Stimulated activated naive B cell treated with anti-CD40 and anti-IgM and Interleukin-4, amounts not matched to agents 10 μg/mL and 1 μg/mL and 100 μg/mL, for 72 hours (primary cell): Measurements from ENCODE around the gene CCDC134.
A peak's percentile ranks its signal among the peaks of the same experiment; 100 is the strongest.

Source experiments
- ATAC-seq, 2 donors: fragments of 150-1000 bp; cut with Tn5 transposase; replicated peaks; 2 replicates each; pipeline ENCODE4 v1.10.0; 2021; ENCODE audit warnings: moderate library complexity in 1 of 2
- DNase-seq: peaks from one replicate; pipeline ENCODE4 v3.0.0; 2021
- H3K27ac Mint-ChIP-seq: one replicate; pipeline ENCODE4 v1.8.0; 2022; ENCODE audit warnings: mild to moderate bottlenecking, mixed read lengths
- H3K27me3 Mint-ChIP-seq, 2 donors: one replicate each; pipeline ENCODE4 v1.8.0; 2022; ENCODE audit warnings: mixed read lengths in 2 of 2
- H3K36me3 Mint-ChIP-seq, 2 donors: one replicate each; pipeline ENCODE4 v1.8.0; 2022; ENCODE audit warnings: mixed read lengths in 2 of 2, mild to moderate bottlenecking in 1 of 2
- H3K4me1 Mint-ChIP-seq, 2 donors: one replicate each; pipeline ENCODE4 v1.8.0; 2022; ENCODE audit warnings: mixed read lengths in 2 of 2, mild to moderate bottlenecking in 1 of 2
- H3K4me3 Mint-ChIP-seq, 2 donors: one replicate each; pipeline ENCODE4 v1.8.0; 2022; ENCODE audit warnings: mild to moderate bottlenecking in 2 of 2, mixed read lengths in 2 of 2, moderate library complexity in 1 of 2
- H3K9me3 Mint-ChIP-seq, 2 donors: one replicate each; pipeline ENCODE4 v1.8.0; 2022; ENCODE audit warnings: mixed read lengths in 2 of 2, mild to moderate bottlenecking in 1 of 2

Gene CCDC134

DNA sequence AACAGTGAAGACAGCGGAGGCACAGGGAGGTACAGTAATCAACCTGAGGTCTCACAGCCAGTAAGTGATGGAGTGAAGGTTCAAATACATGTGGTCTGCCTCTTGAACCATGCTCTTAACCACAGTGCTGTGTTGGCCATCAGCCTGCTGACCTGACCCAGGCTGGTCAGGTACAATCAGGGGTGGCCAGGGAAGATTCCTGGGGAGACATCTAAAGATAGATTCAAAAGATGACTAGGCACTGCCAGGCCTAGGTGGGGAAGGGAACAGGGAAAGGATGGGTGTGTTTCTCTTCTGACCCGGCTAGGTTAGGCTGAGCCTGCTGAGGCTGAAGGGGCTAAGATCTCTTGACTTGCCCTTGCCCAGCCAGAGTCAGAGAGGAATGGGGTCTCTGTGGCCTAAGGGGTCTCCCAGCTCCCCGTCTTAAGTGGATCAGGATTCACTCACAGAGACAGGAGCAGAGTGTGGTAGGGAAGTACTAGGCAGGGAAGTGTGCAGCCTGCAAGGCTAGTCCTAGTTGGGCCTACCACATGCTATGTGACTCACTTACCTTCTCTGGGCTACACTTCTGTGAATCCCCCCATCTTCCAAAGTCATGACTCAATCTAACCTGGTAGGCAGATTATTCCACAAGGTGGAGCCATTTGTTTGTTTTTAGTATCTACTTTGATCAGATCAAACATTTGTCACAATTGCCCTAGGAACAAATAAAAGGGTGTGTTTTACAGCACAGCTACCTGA lies 22.0 kb downstream of the CCDC134 start:
- H3K36me3 Mint-ChIP-seq = peaks cover 26 to 54% of the 10 kb centered on the region in 2 donors

DNA sequence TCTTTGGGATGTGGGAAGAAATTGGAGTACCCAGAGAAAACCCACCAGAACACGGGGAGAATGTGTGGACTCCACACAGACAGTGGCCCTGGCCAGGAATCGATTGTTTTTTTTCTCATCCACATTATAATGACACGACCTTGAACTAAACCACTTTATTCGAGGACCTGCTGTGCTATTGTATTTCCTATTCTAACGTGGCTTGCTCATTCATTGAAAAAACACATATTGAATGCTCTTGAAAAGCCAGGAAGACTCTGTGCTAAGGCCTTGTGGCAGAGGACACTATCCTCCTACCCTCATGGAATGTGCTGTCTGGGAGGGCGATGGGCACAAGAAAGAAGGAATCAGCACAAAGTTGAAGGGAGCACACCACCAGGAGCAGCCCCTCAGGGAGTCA lies 23.3 kb downstream of the CCDC134 start:
- no peaks in the 10 kb centered on the region for H3K27me3 Mint-ChIP-seq
- H3K27ac Mint-ChIP-seq = peak overlapping the region; percentile 3
- peaks cover 26 to 54% of the 10 kb centered on the region in 2 donors for H3K36me3 Mint-ChIP-seq
- peaks cover 36 to 59% of the 10 kb centered on the region in 2 donors for H3K4me1 Mint-ChIP-seq
- ATAC-seq (no peak), DNase-seq (no peak)
- H3K9me3 Mint-ChIP-seq = no peaks in the 10 kb centered on the region
- no peak overlapping the region for H3K4me3 Mint-ChIP-seq

More for the DNA sequence above, 22.0 kb downstream of the CCDC134 start:
- Mint-ChIP-seq H3K27me3 (no peaks in the 10 kb centered on the region), H3K4me1 (peaks cover 31 to 47% of the 10 kb centered on the region in 2 donors), H3K27ac (peak overlapping the region; percentile 80), H3K4me3 (no peak overlapping the region), H3K9me3 (no peaks in the 10 kb centered on the region)
- peak; percentile 94 to 99 for ATAC-seq
- DNase-seq = peak; percentile 44

DNA sequence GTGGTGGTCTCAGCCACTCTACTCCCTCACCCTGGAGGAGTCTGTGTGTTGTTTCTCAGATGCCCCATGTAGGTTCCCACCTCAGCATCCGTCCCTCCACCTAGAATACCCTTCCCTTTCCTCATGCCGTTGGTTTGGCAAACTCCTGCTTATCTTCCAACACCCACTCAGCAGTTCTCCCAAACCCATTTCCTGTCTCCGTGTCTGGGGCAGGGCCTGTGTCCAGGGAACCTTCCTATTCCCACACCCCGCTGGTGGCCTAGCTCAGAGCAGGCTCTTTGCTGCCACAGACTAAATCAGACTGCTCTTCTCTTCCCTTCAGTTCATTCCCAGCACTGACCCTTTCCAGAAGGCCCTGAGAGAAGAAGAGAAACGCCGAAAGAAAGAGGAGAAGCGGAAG lies 24.9 kb downstream of the CCDC134 start:
- H3K36me3 Mint-ChIP-seq = peaks cover 25 to 57% of the 10 kb centered on the region in 2 donors
- no peaks in the 10 kb centered on the region for H3K9me3 Mint-ChIP-seq
- DNase-seq (no peak), ATAC-seq (no peak)
- H3K27me3 Mint-ChIP-seq = no peaks in the 10 kb centered on the region
- H3K4me3 Mint-ChIP-seq = no peak overlapping the region
- H3K27ac Mint-ChIP-seq = peak overlapping the region; percentile 53
- peaks cover 45 to 73% of the 10 kb centered on the region in 2 donors for H3K4me1 Mint-ChIP-seq

DNA sequence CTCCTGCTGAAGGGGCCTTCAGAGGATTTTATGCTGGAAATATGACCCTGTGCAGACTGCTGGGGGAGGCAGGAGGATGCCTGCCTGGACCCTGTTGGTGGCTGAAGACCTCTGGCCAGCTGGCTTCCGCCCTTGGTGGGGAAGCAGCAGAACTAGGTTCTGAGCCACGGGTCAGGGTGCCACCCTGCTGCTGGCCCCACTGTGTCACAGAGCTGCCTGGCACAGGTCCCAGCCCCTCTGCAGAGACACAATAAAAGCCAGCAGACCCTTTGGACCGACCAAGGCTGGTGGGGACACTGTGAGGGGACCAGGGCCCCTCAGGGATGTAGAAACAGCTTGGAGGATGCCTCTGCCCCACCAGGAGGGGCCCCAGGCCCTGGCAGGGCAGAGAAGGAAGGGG lies 25.5 kb downstream of the CCDC134 start:
- ATAC-seq = no peak
- Mint-ChIP-seq H3K36me3 (peaks cover 20 to 51% of the 10 kb centered on the region in 2 donors), H3K9me3 (no peaks in the 10 kb centered on the region), H3K4me3 (no peak overlapping the region), H3K4me1 (peaks cover 45 to 77% of the 10 kb centered on the region in 2 donors), H3K27ac (no peak overlapping the region), H3K27me3 (no peaks in the 10 kb centered on the region)
- no peak for DNase-seq

DNA sequence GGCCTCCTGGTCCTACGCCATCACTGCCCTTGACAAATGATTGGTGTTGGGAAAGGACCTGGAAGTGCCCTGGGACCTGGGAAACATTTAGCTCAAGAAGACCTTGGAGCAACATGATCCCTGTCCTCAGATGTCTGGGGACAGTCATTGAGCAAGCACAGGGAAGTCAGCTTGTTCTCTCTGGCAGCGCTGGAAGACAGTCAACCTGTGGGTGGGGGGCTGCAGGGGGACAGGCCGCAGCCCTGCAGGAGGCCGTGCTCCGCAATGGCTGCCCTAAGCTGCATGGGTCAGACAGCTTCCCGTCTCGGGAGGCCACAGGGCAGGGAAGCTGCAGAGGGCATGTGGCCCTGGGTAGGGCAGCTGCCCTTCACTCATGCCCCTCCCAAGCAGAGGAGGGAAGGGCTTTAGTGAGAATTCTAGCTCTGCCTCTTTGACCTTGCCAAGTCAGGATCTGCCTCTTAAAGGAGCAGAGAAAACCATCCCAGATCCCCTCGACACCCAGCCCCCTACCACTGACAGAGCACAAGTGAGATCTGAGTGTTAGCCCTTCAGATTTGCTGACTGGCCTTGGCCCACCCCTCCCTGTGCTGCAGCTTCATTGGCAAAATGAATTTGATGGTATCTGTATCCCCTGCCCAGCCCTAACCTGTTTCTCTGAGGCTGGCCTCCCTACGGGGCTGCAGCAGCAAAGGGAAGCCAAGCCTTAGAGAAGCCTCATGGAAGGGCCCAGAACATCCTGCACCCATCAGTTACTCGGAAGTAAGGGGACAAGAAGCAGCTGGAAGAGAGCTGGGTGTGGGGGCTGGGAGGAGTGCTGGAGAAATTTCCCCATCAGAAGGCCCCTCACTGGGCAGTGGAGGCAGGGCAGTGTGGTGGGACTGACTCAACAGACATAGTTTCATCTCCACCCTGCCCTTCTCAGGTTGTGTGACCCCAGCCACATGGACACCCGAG lies 26.2 kb downstream of the CCDC134 start:
- no peak for DNase-seq
- Mint-ChIP-seq H3K27me3 (no peaks in the 10 kb centered on the region), H3K4me1 (peaks cover 48 to 80% of the 10 kb centered on the region in 2 donors), H3K9me3 (no peaks in the 10 kb centered on the region), H3K36me3 (peaks cover 25 to 54% of the 10 kb centered on the region in 2 donors), H3K4me3 (no peak overlapping the region), H3K27ac (peak overlapping the region; percentile 27)
- ATAC-seq = no peak

DNA sequence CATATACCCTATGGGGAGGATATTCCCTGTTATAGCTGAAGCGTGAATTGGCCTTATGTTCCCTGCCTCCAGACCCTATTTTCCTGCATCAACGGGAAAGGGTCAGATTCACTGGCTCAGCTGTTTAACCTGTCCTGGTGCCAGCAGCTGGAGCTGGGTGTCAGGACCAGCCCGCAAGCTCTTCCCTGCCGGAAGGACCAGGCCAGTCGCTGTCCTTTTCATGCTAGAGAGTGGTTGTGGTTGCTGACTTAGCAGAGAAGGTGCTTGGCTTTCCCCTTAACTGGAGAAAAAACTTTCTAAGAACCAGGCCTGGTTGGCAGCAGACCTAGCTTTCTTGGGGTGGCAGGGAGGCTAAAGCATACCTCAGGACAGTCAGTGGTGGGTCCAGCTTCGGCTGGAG lies 27.2 kb downstream of the CCDC134 start:
- Mint-ChIP-seq H3K4me3 (no peak overlapping the region), H3K9me3 (no peaks in the 10 kb centered on the region), H3K27me3 (no peaks in the 10 kb centered on the region), H3K27ac (peak overlapping the region; percentile 81), H3K36me3 (peaks cover 27 to 51% of the 10 kb centered on the region in 2 donors), H3K4me1 (peaks cover 41 to 80% of the 10 kb centered on the region in 2 donors)
- DNase-seq = no peak
- no peak for ATAC-seq

DNA sequence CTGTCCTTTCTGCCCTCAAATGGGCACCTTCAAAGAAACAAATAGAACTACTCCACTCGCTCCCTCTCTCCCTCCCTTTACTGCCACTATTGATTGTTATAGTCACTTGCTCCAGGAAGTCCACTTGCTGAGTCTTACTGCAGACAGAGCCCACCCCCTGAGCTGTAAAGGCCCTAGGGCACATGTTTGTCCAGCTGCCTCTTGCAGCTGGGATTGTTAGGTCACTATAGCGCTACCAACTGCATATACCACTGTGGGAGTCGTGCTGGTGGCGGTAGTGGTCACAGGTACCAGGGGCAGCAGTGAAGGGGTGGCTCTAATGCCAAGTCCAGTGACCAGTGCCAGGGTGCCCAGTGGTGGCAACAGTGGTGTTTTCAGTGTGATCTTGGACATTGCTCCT lies 28.0 kb downstream of the CCDC134 start:
- DNase-seq (no peak), ATAC-seq (no peak)
- Mint-ChIP-seq H3K36me3 (peaks cover 26 to 48% of the 10 kb centered on the region in 2 donors), H3K4me1 (peaks cover 39 to 76% of the 10 kb centered on the region in 2 donors), H3K4me3 (no peak overlapping the region), H3K27me3 (no peaks in the 10 kb centered on the region), H3K27ac (peak overlapping the region; percentile 3), H3K9me3 (no peaks in the 10 kb centered on the region)

DNA sequence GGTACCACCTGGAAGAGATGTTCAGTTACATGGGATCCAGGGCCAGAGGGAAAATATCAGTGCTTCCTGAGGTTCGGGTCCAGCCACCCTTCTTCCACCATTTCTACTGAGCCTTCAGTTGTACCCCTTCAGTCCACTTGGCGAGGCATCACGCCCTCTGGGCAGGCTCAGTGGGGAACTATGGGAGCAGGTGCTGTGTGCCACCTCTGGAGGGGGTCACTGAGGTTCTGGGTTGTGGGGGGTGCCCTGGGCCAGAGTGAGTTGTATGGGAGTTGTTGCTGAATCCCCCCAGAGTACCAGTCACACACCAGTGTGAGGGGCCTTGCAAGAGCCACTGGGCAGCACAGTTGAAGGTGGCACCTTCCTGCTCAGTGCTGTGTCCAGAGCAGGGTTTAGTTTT lies 29.7 kb downstream of the CCDC134 start:
- Mint-ChIP-seq H3K27ac (peak overlapping the region; percentile 15), H3K36me3 (peaks cover 24 to 49% of the 10 kb centered on the region in 2 donors), H3K9me3 (no peaks in the 10 kb centered on the region), H3K4me3 (no peak overlapping the region), H3K4me1 (peaks cover 34 to 62% of the 10 kb centered on the region in 2 donors), H3K27me3 (no peaks in the 10 kb centered on the region)
- ATAC-seq = no peak
- no peak for DNase-seq

DNA sequence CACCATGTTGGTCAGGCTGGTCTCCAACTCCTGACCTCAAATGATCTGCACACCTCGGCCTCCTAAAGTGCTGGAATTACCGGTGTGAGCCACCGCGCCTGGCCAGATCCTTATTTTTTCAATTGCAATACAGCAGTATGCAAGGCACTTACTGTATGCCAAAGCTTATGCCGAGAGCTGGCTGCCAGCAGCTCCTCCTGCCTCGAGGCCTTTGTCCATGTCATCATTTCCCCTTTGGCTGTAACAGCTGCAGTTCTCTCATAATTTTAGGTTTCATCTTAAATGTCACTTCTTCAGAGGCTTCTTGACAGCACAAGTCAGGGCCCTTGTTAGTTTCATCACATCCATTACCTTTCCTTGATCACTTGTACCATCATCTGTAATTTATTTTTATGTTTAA lies 30.9 kb downstream of the CCDC134 start:
- H3K4me3 Mint-ChIP-seq = peak overlapping the region; percentile 99
- no peaks in the 10 kb centered on the region for H3K9me3 Mint-ChIP-seq
- H3K27me3 Mint-ChIP-seq = no peaks in the 10 kb centered on the region
- ATAC-seq (peak; percentile 3 to 17), DNase-seq (peak; percentile 37)
- peak overlapping the region; percentile 99 for H3K27ac Mint-ChIP-seq
- H3K36me3 Mint-ChIP-seq = peaks cover 31 to 50% of the 10 kb centered on the region in 2 donors
- H3K4me1 Mint-ChIP-seq = peaks cover 37 to 68% of the 10 kb centered on the region in 2 donors

DNA sequence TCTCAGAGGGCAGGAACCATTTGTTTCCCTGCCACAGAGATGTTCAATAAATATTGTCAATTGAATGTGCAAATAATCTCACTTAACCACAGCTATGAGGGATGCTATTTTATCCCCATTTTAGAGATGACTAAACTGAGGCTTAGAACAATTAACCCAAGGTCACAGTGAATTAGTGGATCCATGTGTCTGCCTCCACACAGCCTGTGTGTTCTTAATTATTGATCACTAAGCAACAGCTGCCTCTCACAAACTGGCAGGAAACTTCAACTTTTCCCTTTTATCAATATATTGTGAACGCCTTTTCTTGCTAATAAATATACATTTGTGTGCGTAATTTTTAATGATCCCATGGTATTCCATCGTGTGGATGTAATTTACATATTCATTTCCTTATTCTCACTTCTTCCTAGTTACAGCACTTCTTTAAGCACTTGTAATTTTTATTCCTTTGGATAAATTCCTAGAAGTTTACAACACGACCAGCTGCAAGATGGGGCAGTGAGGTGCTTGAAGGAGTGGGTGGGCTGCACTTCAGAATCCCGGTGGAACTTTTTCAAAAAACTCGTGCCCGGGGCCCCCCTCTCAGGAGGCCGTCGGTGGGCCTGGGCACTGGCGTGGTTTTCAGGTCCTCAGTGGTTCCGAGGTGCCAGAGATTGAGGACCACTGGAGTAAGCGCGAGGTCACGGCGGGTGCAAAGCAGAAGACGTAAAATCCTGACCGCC lies 31.5 kb downstream of the CCDC134 start:
- Mint-ChIP-seq H3K27me3 (no peaks in the 10 kb centered on the region), H3K27ac (peak overlapping the region; percentile 99), H3K4me1 (peaks cover 41 to 70% of the 10 kb centered on the region in 2 donors), H3K9me3 (no peaks in the 10 kb centered on the region), H3K4me3 (peak overlapping the region; percentile 99), H3K36me3 (peaks cover 34 to 56% of the 10 kb centered on the region in 2 donors)
- ATAC-seq = no peak
- no peak for DNase-seq

DNA sequence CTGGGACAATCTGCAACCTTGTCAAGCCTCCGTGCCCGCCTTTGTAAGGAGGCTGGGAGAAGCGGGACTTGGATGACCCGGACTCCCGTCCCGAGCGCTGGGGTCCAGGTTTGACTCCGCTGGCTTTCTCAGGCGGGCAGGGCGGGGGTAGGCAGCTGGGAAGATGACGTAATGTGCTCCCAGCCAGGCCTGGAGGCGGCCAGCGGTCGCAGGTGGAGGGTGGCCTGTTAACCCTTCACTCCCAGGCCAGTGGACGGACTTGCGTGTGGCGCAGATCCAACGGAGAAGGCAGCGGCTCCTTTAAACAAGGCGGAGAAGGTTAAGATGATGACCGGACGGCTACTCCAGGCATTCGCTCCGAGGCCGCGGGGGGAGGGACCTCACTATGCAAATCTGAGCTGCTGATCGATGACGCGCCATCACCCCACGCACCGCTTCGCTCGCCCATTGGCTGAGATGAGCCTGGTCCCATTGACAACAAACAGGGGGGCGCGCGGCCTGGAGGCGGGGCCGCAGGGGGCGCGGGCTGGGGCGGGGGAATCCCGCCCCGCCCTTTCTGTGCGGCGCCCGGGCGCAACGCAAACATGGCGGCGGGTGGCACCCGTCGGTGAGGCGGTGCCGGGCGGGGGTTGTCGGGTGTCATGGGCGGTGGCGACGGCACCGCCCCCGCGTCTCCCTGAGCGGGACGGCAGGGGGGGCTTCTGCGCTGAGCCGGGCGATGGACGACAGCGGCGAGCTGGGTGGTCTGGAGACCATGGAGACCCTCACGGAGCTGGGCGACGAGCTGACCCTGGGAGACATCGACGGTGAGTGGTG lies 32.3 kb downstream of the CCDC134 start, which contains the start of gene SREBF2:
Gene SREBF2, plus strand, starts transcription at position 553 of the 816 bp plus-strand sequence. Its CDS starts 166 bp downstream, at position 719.
- no peaks in the 10 kb centered on the region for H3K27me3 Mint-ChIP-seq
- H3K4me1 Mint-ChIP-seq = peaks cover 37 to 69% of the 10 kb centered on the region in 2 donors
- H3K4me3 Mint-ChIP-seq = peak within 1 kb of the TSS; percentile 99
- no peaks in the 10 kb centered on the region for H3K9me3 Mint-ChIP-seq
- DNase-seq = peak; percentile 98
- H3K27ac Mint-ChIP-seq = peak within 1 kb of the TSS; percentile 99
- ATAC-seq = peak; percentile 91 to 93
- peaks cover 36 to 59% of the 10 kb centered on the region in 2 donors for H3K36me3 Mint-ChIP-seq

DNA sequence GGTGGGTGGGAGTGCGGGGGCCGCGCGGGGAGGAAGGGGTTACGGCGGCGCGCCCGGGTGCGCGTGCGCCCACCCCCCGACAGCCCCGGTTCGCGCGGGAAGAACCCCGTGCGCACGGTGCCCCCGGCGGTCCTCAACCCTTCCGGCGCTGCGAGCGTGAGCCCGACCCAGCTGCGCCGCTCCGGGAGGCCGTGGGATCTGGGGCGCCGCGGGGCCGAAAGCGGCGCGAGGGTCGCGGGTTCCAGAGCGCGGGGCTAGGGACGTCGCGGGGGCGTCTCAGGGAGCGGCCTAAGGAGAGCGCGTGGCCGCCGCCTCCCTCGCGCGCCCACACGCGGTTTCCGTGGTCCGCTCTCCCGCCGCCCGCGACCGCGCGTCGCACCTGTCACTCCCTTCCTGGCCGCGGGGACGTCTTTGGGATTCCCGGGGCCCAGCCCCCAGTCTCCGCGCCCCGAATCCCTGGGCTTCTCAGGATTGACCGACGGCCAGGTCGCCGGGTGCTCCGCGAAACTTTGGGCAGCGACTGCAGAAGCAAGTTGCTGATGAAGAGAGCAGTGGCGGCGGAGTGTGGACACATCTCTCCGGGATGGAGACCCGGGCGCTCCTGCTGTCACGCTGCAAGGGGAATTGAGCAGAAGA lies 33.0 kb downstream of the CCDC134 start:
- peak overlapping the region; percentile 99 for H3K27ac Mint-ChIP-seq
- H3K9me3 Mint-ChIP-seq = no peaks in the 10 kb centered on the region
- H3K4me3 Mint-ChIP-seq = peak overlapping the region; percentile 99
- peaks cover 40 to 69% of the 10 kb centered on the region in 2 donors for H3K4me1 Mint-ChIP-seq
- peak; percentile 13 to 14 for ATAC-seq
- H3K27me3 Mint-ChIP-seq = no peaks in the 10 kb centered on the region
- DNase-seq = peak; percentile 56
- H3K36me3 Mint-ChIP-seq = peaks cover 43 to 62% of the 10 kb centered on the region in 2 donors
